Fibroblast of gingiva (primary cell): ENCODE results near the gene KIF13A.
A peak's percentile ranks its signal among the peaks of the same experiment; 100 is the strongest.
"Not testable (repeated sequence)": the region's sequence is repeated elsewhere in the genome, so short reads cannot be mapped to it uniquely, and the experiment has no call there.

Experiments used
- DNase-seq: peaks from one replicate; pipeline ENCODE4 v3.0.0-alpha.2; 2011; ENCODE audit warnings: low read depth

Gene KIF13A

GRCh38 chr6:17871189-17871519 is 116.3 kb downstream of the KIF13A start:
- DNase-seq: no peak

- DNase-seq: no peak
Observed at GRCh38 chr6:17870300-17871188, 116.9 kb downstream of the KIF13A start.

- DNase-seq: no peak
Observed at GRCh38 chr6:17869753-17870050, 117.7 kb downstream of the KIF13A start.

- DNase-seq: no peak
Observed at GRCh38 chr6:17869010-17869752, 118.3 kb downstream of the KIF13A start.

- DNase-seq: peak; percentile 52
Observed at GRCh38 chr6:17867880-17868279, 119.6 kb downstream of the KIF13A start.

GRCh38 chr6:17866876-17867444 is 120.5 kb downstream of the KIF13A start:
- DNase-seq: no peak

- DNase-seq: peak; percentile 90
Observed at GRCh38 chr6:17865798-17866725, 121.4 kb downstream of the KIF13A start.

- no peak for DNase-seq
Observed at GRCh38 chr6:17865243-17865642, 122.2 kb downstream of the KIF13A start.

- peak; percentile 48 for DNase-seq
Observed at GRCh38 chr6:17863901-17864754, 123.3 kb downstream of the KIF13A start.

- DNase-seq: no peak
Observed at GRCh38 chr6:17861361-17861760, 126.1 kb downstream of the KIF13A start.

GRCh38 chr6:17859846-17860245 is 127.6 kb downstream of the KIF13A start:
- DNase-seq: no peak

GRCh38 chr6:17858584-17858983 is 128.9 kb downstream of the KIF13A start:
- no peak for DNase-seq

GRCh38 chr6:17857188-17857587 is 130.2 kb downstream of the KIF13A start:
- DNase-seq: not testable (repeated sequence)

GRCh38 chr6:17856306-17856705 is 131.1 kb downstream of the KIF13A start:
- no peak for DNase-seq

- DNase-seq: no peak
Observed at GRCh38 chr6:17855381-17855780, 132.1 kb downstream of the KIF13A start.

GRCh38 chr6:17853533-17853932 is 133.9 kb downstream of the KIF13A start:
- no peak for DNase-seq

- peak; percentile 28 for DNase-seq
Observed at GRCh38 chr6:17851720-17852161, 135.7 kb downstream of the KIF13A start.

GRCh38 chr6:17851001-17851719 is 136.3 kb downstream of the KIF13A start:
- peak; percentile 43 for DNase-seq

- DNase-seq: no peak
Observed at GRCh38 chr6:17850281-17850680, 137.2 kb downstream of the KIF13A start.

GRCh38 chr6:17847203-17847760 is 140.2 kb downstream of the KIF13A start:
- no peak for DNase-seq
